ENCODE results near the gene MTFMT.
A peak's percentile ranks its signal among the peaks of the same experiment; 100 is the strongest.

MTFMT gene

GRCh38 chr15:65034719-65035118 lies 5.3 kb upstream of the MTFMT start:
- H3K27me3 ChIP-seq (ENCODE audit: insufficient read depth, low read depth): no peaks in the 10 kb centered on the region
- H3K4me3 ChIP-seq (IDR thresholded peaks at IDR 0.05; ENCODE audit: insufficient read depth, low read depth, low read length): no peak overlapping the region
- H3K4me2 ChIP-seq: no peak overlapping the region
- H3K79me2 ChIP-seq (ENCODE audit: insufficient read depth, low read depth): no peaks in the 10 kb centered on the region
- TF ChIP-seq CTCF (conservative IDR thresholded peaks at IDR 0.05; ENCODE audit: low read depth, low read length): no peak
- no peaks in the 10 kb centered on the region for H3K4me1 ChIP-seq (ENCODE audit: low read depth, poor library complexity, severe bottlenecking)
- no peak overlapping the region for H2AFZ ChIP-seq (ENCODE audit: low read depth)
- no peak overlapping the region for H3K9ac ChIP-seq
- H4K20me1 ChIP-seq (ENCODE audit: insufficient read depth): no peaks in the 10 kb centered on the region
- no peaks in the 10 kb centered on the region for H3K36me3 ChIP-seq (ENCODE audit: insufficient read depth)
- H3K27ac ChIP-seq: no peak overlapping the region

- Histone ChIP-seq H3K27me3 (ENCODE audit: insufficient read depth, low read depth) (no peaks in the 10 kb centered on the region), H3K4me3 (IDR thresholded peaks at IDR 0.05; ENCODE audit: insufficient read depth, low read depth, low read length) (no peak overlapping the region), H3K27ac (no peak overlapping the region), H3K9ac (no peak overlapping the region), H3K4me1 (ENCODE audit: low read depth, poor library complexity, severe bottlenecking) (no peaks in the 10 kb centered on the region), H2AFZ (ENCODE audit: low read depth) (0 out of 2 replicates have a peak overlapping the region, but pooled peaks have one; percentile 19), H3K36me3 (ENCODE audit: insufficient read depth) (no peaks in the 10 kb centered on the region), H4K20me1 (ENCODE audit: insufficient read depth) (no peaks in the 10 kb centered on the region), H3K4me2 (no peak overlapping the region), H3K79me2 (ENCODE audit: insufficient read depth, low read depth) (no peaks in the 10 kb centered on the region)
- no peak for TF ChIP-seq CTCF (conservative IDR thresholded peaks at IDR 0.05; ENCODE audit: low read depth, low read length)
Observed at GRCh38 chr15:65033659-65034269, 4.3 kb upstream of the MTFMT start.

- Histone ChIP-seq H3K9ac (no peak overlapping the region), H3K4me3 (IDR thresholded peaks at IDR 0.05; ENCODE audit: insufficient read depth, low read depth, low read length) (no peak overlapping the region), H2AFZ (ENCODE audit: low read depth) (no peak overlapping the region)
Observed at GRCh38 chr15:65032801-65033537, 3.5 kb upstream of the MTFMT start.

GRCh38 chr15:65029736-65030208 lies 333 bp upstream of the MTFMT start:
- Histone ChIP-seq H3K79me2 (ENCODE audit: insufficient read depth, low read depth) (no peaks in the 10 kb centered on the region; the same call in 1 of the 2 replicates), H3K27me3 (ENCODE audit: insufficient read depth, low read depth) (no peaks in the 10 kb centered on the region), H3K27ac (no peak overlapping the region), H4K20me1 (ENCODE audit: insufficient read depth) (no peaks in the 10 kb centered on the region), H3K36me3 (ENCODE audit: insufficient read depth) (no peaks in the 10 kb centered on the region; the same call in 1 of the 2 replicates), H3K4me1 (ENCODE audit: low read depth, poor library complexity, severe bottlenecking) (peaks cover 12% of the 10 kb centered on the region), H2AFZ (ENCODE audit: low read depth) (peak overlapping the region; percentile 82; the same call in 1 of the 2 replicates), H3K4me2 (no peak overlapping the region), H3K9ac (no peak overlapping the region), H3K4me3 (IDR thresholded peaks at IDR 0.05; ENCODE audit: insufficient read depth, low read depth, low read length) (no peak overlapping the region)
- no peak for TF ChIP-seq CTCF (conservative IDR thresholded peaks at IDR 0.05; ENCODE audit: low read depth, low read length)

More at GRCh38 chr15:65032801-65033537, 3.5 kb upstream of the MTFMT start:
- H3K27me3 ChIP-seq (ENCODE audit: insufficient read depth, low read depth): no peaks in the 10 kb centered on the region
- no peaks in the 10 kb centered on the region for H3K36me3 ChIP-seq (ENCODE audit: insufficient read depth)
- peaks cover 6% of the 10 kb centered on the region for H3K4me1 ChIP-seq (ENCODE audit: low read depth, poor library complexity, severe bottlenecking)
- H3K79me2 ChIP-seq (ENCODE audit: insufficient read depth, low read depth): no peaks in the 10 kb centered on the region; the same call in 1 of the 2 replicates
- no peak overlapping the region for H3K27ac ChIP-seq
- H4K20me1 ChIP-seq (ENCODE audit: insufficient read depth): no peaks in the 10 kb centered on the region
- no peak overlapping the region for H3K4me2 ChIP-seq
- TF ChIP-seq CTCF (conservative IDR thresholded peaks at IDR 0.05; ENCODE audit: low read depth, low read length): no peak
